AG08396 (cell line): Measurements from ENCODE around the gene ANAPC7.
"Not testable (repeated sequence)": the region's sequence is repeated elsewhere in the genome, so short reads cannot be mapped to it uniquely, and the experiment has no call there.

ENCODE experiments used
- DNase-seq: peaks from one replicate; pipeline ENCODE4 v3.0.0; 2012; ENCODE audit warnings: low spot score, mixed read lengths

ANAPC7 gene

GRCh38 chr12:110348431-110349059, 55.0 kb downstream of the ANAPC7 start:
- no peak for DNase-seq

GRCh38 chr12:110347767-110348166, 55.7 kb downstream of the ANAPC7 start:
- no peak for DNase-seq

GRCh38 chr12:110345963-110346362, 57.5 kb downstream of the ANAPC7 start:
- DNase-seq = no peak

DNA sequence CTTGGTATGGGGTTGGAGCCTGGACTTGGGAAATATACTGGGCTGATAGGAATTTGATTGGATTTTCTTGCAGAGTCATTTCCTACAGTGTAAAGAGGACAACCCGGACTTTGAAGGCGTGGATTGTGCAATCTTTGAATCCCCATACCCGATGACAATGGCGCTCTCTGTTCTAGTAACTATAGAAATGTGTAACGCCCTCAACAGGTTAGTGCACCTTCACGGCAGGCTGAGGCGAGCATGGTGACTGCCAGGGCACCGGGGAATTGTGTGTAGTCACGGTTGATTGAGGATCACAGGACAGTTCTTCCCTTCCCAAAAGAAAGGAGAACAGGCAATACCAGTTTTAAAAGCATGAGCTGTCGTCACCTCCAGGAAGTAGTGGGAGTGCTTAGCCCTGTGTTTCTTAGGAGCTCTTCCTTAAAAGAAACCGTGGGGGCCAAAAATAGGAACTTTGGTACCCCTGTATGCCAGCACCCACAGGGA, 58.3 kb downstream of the ANAPC7 start:
- no peak for DNase-seq

DNA sequence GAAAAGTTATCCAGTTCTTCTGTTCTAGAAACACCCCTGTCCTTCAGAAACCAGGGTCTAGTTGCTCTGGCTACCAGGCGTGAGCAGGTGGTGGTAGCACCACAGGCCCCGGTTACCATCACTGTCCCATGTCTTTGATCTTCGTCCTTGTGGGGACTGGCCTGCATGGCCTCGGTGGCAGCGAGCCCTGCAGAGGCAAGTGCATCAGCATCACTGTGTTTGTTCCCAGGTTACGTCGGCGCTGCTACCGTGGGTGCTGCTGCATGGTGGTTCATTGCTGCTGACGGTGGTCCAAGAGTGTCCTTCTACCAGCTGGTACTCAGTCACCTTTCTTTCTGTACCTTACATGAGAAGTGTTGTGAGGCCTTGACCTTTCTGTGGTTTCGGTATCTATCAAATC, 58.9 kb downstream of the ANAPC7 start:
- no peak for DNase-seq

- DNase-seq = no peak
Measured at GRCh38 chr12:110343736-110344555, 59.6 kb downstream of the ANAPC7 start.

GRCh38 chr12:110343114-110343513, 60.4 kb downstream of the ANAPC7 start:
- no peak for DNase-seq

DNA sequence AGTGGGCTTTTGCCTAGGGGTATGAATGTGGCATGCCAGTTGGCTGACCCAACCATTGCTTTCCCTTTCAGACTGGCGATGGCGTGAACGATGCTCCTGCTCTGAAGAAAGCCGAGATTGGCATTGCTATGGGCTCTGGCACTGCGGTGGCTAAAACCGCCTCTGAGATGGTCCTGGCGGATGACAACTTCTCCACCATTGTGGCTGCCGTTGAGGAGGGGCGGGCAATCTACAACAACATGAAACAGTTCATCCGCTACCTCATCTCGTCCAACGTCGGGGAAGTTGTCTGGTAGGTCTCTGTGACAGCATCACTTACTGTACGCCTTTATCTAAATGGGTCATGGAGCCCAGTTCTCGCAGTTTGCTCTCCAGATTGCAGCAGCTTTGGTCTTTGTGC, 61.4 kb downstream of the ANAPC7 start:
- DNase-seq = no peak

DNA sequence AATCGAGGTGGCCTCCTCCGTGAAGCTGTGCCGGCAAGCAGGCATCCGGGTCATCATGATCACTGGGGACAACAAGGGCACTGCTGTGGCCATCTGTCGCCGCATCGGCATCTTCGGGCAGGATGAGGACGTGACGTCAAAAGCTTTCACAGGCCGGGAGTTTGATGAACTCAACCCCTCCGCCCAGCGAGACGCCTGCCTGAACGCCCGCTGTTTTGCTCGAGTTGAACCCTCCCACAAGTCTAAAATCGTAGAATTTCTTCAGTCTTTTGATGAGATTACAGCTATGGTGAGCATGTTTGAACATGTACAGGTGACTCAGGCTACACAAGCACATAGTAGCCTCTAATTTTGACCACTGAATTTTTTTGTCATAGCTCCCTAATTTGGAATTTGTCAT, 62.8 kb downstream of the ANAPC7 start:
- DNase-seq = no peak

DNA sequence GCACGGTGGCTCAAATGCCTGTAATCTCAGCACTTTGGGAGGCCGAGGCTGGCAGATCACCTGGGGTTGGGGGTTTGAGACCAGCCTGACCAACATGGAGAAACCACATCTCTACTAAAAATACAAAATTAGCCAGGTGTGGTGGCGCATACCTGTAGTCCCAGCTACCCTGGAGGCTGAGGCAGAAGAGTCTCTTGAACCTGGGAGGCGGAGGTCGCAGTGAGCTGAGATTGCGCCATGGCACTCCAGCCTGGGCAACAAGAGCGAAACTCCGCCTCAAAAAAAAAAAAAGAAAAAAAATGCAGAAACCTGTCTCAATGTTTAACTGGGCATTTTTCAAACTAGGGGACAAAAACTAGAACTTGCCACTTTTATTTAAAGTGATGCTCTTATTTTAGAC, 63.2 kb downstream of the ANAPC7 start:
- not testable (repeated sequence) for DNase-seq

- DNase-seq = no peak
Measured at GRCh38 chr12:110339184-110339952, 64.1 kb downstream of the ANAPC7 start.

GRCh38 chr12:110338754-110339153, 64.8 kb downstream of the ANAPC7 start:
- DNase-seq = no peak

DNA sequence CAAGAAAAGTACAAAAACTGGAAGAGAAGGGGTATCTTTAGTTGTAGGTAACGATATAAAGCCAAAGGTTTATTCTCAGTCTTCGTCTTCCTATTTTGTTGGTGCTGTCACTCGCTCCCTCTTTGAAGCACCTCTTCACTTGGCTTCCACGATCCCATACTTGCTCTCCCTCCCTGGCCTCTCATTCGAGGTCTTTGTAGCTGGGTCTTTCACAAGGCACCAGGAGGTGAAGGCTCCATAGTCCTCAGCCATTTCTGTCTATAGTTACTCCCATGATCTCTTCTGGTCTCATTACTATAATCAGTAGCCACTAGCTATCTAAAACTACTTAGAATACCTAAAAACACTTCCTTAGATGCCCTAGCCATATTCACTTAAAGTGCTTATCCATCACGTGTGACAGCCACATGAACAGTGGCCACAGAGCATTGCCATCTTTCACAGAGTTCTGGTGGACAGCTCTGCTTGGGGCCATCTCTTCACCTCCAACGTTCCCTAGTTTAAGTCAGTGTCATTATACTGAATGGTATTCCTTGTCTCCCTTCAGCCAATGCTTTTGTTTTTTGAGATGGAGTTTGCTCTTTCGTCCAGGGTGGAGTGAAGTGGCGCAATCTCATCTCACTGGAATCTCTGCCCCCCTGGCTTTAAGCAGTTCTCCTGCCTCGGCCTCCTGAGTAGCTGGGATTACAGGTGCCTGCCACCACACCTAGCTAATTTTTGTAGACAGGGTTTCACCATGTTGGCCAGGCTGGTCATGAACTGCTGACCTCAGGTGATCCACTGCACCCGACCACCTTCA, 65.4 kb downstream of the ANAPC7 start:
- DNase-seq = no peak

DNA sequence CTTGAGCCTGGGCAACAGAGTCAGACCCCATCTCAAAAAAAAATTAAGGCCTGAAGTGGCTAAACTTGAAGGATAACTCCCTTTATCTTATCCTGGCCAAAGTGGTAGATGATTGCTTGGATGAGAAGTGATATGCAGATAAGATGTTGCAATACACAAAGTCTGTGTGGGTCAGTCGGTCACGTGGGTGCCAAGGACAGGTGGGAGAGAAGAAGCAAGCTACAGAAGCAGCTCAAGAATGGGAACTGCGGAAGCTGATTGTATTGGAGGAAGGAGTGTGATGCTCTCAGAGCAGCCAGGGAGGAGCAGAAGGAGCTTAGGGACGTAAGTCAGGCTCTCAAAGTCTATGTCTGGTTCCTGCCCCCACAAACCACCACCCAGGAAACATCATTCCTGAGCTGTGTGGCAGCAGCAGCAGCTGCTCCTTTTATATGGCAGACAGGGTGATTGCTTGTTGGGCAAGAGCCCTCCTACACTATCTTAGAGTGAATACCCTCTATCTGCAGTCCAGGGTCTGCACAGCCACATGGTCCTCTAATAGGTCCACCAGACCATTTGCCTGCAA, 67.9 kb downstream of the ANAPC7 start:
- DNase-seq = no peak

GRCh38 chr12:110333201-110333600, 70.3 kb downstream of the ANAPC7 start:
- DNase-seq = no peak

DNA sequence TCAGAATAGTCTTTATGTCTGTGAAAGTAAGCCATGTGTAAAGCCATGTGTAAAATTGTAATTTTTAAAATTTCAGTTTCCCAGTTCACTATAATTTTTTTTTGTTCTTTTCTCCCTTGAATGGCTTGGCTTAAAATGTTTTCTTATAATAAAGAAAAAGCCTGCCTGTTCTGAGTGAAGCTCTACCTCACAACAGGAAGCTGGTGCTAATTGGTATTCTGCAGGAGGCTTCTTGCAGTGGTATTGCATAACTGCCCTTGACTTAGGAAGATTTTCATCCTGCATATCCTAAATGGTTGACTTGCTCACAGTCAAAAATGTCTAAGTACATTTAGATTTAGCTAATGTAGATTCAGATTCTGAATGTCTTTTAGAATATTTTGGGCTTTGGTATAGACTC, 73.0 kb downstream of the ANAPC7 start:
- DNase-seq = no peak

DNA sequence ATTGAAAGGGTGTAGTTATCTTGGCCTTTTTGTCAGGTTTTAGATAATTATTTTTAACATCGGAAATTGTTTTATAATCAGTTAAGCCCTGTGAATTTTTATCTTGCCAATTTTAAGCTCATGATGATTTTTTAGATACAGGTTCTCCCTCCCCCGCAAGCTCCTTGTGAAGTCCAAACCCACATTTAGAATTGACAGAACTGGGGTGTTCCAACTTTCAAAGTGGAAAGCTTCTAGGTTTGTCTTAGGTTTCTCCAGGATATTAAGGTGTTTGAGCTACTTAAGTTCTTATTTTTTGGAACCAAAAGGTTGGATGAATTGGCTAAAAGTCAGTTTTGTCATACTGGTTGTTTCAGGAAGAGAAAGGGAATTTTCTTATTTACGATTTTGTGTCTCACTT, 73.4 kb downstream of the ANAPC7 start:
- no peak for DNase-seq

DNA sequence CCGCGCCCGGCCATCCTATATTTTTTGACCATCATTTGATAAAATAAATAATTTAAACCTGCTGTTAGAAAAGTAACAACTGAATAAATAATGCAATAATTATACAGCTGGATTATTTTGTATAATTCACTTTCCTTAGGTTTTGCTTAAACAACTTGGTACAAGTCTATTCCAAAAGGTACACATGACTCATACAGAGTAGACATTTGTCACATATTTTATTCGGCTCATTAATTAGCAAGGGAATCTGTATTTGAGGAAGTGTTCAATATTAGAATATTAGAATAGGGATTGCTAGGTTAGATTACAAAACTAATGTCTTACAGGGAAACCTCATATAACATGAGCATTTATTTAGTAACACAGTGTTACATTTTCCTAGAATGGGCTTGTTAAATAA, 73.8 kb downstream of the ANAPC7 start:
- DNase-seq = no peak
